GM06990 (cell line): ENCODE measurements around the gene TMEM161A.

Experiments used
- DNase-seq: peaks from one replicate; pipeline ENCODE4 v3.0.0-alpha.2; 2011; ENCODE audit not compliant: insufficient read length; ENCODE audit errors: extremely low read depth
- H3K27me3 ChIP-seq: replicated peaks from 2 replicates; pipeline ENCODE4 v1.6.0; 2011; ENCODE audit warnings: low read length; ENCODE audit not compliant: control insufficient read depth, insufficient read depth
- H3K36me3 ChIP-seq: 2 replicates; pipeline ENCODE4 v1.5.1; 2011; ENCODE audit warnings: low read length; ENCODE audit not compliant: control insufficient read depth, insufficient read depth
- H3K4me3 ChIP-seq: replicated peaks from 2 replicates; pipeline ENCODE4 v1.5.1; 2011; ENCODE audit warnings: low read depth, mild to moderate bottlenecking, control low read depth, low read length
- CTCF ChIP-seq: IDR thresholded peaks from 2 replicates; pipeline ENCODE4 v1.5.1; 2011; ENCODE audit warnings: low read length, control low read depth, mild to moderate bottlenecking, inconsistent platforms; ENCODE audit not compliant: insufficient read depth, poor library complexity, severe bottlenecking

Gene TMEM161A

DNA sequence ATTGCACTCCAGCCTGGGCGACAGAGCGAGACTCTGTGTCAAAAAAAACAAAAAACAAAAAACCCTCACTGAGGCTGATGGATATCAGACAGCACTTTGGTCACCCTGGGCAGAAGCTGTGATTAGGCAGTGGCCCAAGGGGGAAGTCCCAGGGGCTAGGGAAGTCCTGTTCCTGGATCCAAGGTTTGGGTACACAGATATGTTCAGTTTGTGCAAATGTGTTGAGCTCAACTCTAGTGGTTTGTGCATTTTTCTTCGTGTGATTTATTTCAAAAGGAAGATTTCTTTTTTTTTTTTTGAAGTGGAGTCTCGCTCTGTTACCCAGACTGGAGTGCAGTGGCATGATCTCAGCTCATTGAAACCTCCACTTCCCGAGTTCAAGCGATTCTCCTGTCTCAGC lies 19.5 kb upstream of the TMEM161A start:
- H3K4me3 ChIP-seq: no peak overlapping the region
- no peak for TF ChIP-seq CTCF
- no peaks in the 10 kb centered on the region; the same call in 1 of the 2 replicates for H3K36me3 ChIP-seq

GRCh38 chr19:19155495-19156219 lies 17.4 kb upstream of the TMEM161A start:
- Histone ChIP-seq H3K27me3 (no peaks in the 10 kb centered on the region), H3K4me3 (no peak overlapping the region), H3K36me3 (no peaks in the 10 kb centered on the region; the same call in none of the 2 replicates)
- DNase-seq: peak; percentile 86
- TF ChIP-seq CTCF: no peak

More for the DNA sequence above, 19.5 kb upstream of the TMEM161A start:
- H3K27me3 ChIP-seq: no peaks in the 10 kb centered on the region
- no peak for DNase-seq

DNA sequence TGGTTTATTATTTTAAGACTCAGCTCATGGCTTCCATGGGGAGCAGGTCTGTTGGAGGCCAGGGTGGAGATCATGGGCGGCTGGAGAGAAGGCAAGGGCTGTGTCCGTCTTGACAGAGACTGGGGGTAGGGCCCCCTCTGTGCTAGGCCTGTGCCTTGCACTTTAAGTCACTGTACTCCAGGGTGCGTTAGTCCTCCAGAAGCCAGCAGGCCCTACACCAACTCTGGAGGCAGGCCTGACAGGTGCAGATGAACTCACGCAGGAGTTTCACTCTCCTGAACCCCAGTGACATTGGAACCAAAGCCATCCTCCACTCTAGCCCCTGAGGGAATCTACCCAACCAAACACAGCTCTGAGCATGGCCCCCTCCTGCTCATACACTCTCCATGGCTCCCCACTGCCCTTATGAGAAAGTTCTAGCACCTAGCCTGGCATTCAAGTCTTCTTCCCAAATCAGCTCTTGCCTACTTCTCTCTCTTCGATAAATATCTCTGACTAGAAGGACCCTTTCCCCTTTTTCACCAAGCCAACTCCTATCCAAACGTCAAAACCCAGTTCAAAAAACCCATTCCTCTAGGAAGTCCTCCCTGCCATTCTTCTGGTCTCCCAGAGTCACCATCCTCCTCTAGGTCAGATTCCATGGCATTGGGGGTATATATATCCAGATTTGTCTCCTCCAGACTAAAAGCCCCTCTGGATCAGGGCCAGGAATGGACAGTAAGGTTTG lies 16.7 kb upstream of the TMEM161A start:
- DNase-seq: no peak
- Histone ChIP-seq H3K36me3 (no peaks in the 10 kb centered on the region; the same call in none of the 2 replicates), H3K27me3 (no peaks in the 10 kb centered on the region), H3K4me3 (no peak overlapping the region)
- TF ChIP-seq CTCF: no peak

GRCh38 chr19:19152668-19153384 lies 14.5 kb upstream of the TMEM161A start:
- TF ChIP-seq CTCF: no peak
- H3K4me3 ChIP-seq: no peak overlapping the region
- DNase-seq: no peak
- peaks cover 4% of the 10 kb centered on the region for H3K36me3 ChIP-seq
- no peaks in the 10 kb centered on the region for H3K27me3 ChIP-seq

- TF ChIP-seq CTCF: no peak
Measured at GRCh38 chr19:19151418-19151817, 13.1 kb upstream of the TMEM161A start.

More at GRCh38 chr19:19151418-19151817, 13.1 kb upstream of the TMEM161A start:
- Histone ChIP-seq H3K36me3 (peaks cover 13% of the 10 kb centered on the region), H3K27me3 (no peaks in the 10 kb centered on the region), H3K4me3 (no peak overlapping the region)
- no peak for DNase-seq
